ENCODE data around the gene TPM4. TPM values are rescaled to one million over a fixed set of nuclear protein-coding genes. Genes with fewer than 3 reads are reported as not detected.

The TPM4 gene
- total RNA-seq, 1 experiment from 2014 or later, result 219 TPM

GRCh38 chr19:16148443-16149229 lies 72.3 kb downstream of the TPM4 start:
- H3K27ac Mint-ChIP-seq (ENCODE audit: unreplicated experiment), result no peak overlapping the region
- CTCF ChIA-PET, result no interaction called here
- intact Hi-C loops (cut with micrococcal nuclease; ENCODE audit: unreplicated experiment), result no loop called here
- peaks cover 59% of the 10 kb centered on the region for H3K36me3 Mint-ChIP-seq (ENCODE audit: insufficient read depth, unreplicated experiment)
- TF ChIP-seq, protein P1, sequence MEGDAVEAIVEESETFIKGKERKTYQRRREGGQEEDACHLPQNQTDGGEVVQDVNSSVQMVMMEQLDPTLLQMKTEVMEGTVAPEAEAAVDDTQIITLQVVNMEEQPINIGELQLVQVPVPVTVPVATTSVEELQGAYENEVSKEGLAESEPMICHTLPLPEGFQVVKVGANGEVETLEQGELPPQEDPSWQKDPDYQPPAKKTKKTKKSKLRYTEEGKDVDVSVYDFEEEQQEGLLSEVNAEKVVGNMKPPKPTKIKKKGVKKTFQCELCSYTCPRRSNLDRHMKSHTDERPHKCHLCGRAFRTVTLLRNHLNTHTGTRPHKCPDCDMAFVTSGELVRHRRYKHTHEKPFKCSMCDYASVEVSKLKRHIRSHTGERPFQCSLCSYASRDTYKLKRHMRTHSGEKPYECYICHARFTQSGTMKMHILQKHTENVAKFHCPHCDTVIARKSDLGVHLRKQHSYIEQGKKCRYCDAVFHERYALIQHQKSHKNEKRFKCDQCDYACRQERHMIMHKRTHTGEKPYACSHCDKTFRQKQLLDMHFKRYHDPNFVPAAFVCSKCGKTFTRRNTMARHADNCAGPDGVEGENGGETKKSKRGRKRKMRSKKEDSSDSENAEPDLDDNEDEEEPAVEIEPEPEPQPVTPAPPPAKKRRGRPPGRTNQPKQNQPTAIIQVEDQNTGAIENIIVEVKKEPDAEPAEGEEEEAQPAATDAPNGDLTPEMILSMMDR (IDR thresholded peaks at IDR 0.05; ENCODE audit: unreplicated experiment), result no peak
- no TSS peak for BruUV-seq (replicated peaks)
- H3K9me3 Mint-ChIP-seq (ENCODE audit: low read depth, unreplicated experiment), result no peaks in the 10 kb centered on the region
- no peak overlapping the region for H3K4me3 Mint-ChIP-seq (ENCODE audit: low read depth, unreplicated experiment)
- H3K27me3 Mint-ChIP-seq (ENCODE audit: unreplicated experiment), result no peaks in the 10 kb centered on the region
- no peak for DNase-seq
- peaks cover 5% of the 10 kb centered on the region for H3K4me1 Mint-ChIP-seq (ENCODE audit: low read depth, unreplicated experiment)

Other genes starting within 250 kb of the TPM4 start
- gene CYP4F2, start 178.4 kb upstream of the TPM4 start, total RNA-seq (2022), result 0.22 TPM in 1 of 2 replicates, not detected in the other
- 2.6 and 7.2 TPM in 2 replicates for gene CYP4F11, start 142.0 kb upstream of the TPM4 start, total RNA-seq (2022)
- not detected in 2 replicates for gene OR10H4, start 127.5 kb upstream of the TPM4 start, total RNA-seq (2022)
- gene RAB8A, start 35.4 kb downstream of the TPM4 start, total RNA-seq (2022), result 76.6 and 77.3 TPM in 2 replicates
- 29.5 and 50.6 TPM in 2 replicates for gene HSH2D, start 67.2 kb downstream of the TPM4 start, total RNA-seq (2022)
- not detected in 2 replicates for gene CIB3, start 97.0 kb downstream of the TPM4 start, total RNA-seq (2022)
- 42.2 and 47.5 TPM in 2 replicates for gene FAM32A, start 108.9 kb downstream of the TPM4 start, total RNA-seq (2022)
- gene AP1M1, start 121.4 kb downstream of the TPM4 start, total RNA-seq (2022), result 28.7 and 31.5 TPM in 2 replicates
- gene KLF2, start 248.3 kb downstream of the TPM4 start, total RNA-seq (2022), result 2.5 and 5.0 TPM in 2 replicates

All from Calu3 (cell line).